Karpas-422 (cell line): ENCODE measurements around the gene MAMLD1. TPM values are rescaled to one million over a fixed set of nuclear protein-coding genes. Genes with fewer than 3 reads are reported as not detected.

Experiments used
- DNase-seq: peaks from one replicate; pipeline ENCODE4 v3.0.0-alpha.2; 2015
- H2AFZ ChIP-seq: fragments of 200-600 bp; sonication (generic); 2 replicates; pipeline ENCODE4 v1.6.1; 2014; ENCODE audit warnings: antibody characterized with exemption, low read length, mixed read lengths
- H3K27ac ChIP-seq: fragments of 200-600 bp; sonication (generic); 2 replicates; pipeline ENCODE4 v1.5.1; 2014; ENCODE audit warnings: mild to moderate bottlenecking, low read length, moderate library complexity
- H3K27me3 ChIP-seq: fragments of 200-600 bp; sonication (generic); 2 replicates; pipeline ENCODE4 v1.6.1; 2014; ENCODE audit warnings: low read length, mixed read lengths
- H3K36me3 ChIP-seq: fragments of 200-600 bp; sonication (generic); 2 replicates; pipeline ENCODE4 v1.6.1; 2014; ENCODE audit warnings: low read length, mixed read lengths; ENCODE audit not compliant: insufficient read depth
- H3K4me1 ChIP-seq: fragments of 200-600 bp; sonication (generic); 2 replicates; pipeline ENCODE4 v1.6.1; 2014; ENCODE audit warnings: mild to moderate bottlenecking, low read length, mixed read lengths
- H3K4me2 ChIP-seq: fragments of 200-600 bp; sonication (generic); 2 replicates; pipeline ENCODE4 v1.6.1; 2014; ENCODE audit warnings: low read length, low read depth, mild to moderate bottlenecking; ENCODE audit not compliant: poor library complexity, severe bottlenecking
- H3K4me3 ChIP-seq: fragments of 200-600 bp; sonication (generic); 2 replicates; pipeline ENCODE4 v1.5.1; 2014; ENCODE audit warnings: mild to moderate bottlenecking, antibody characterized with exemption, low read length, mixed read lengths
- H3K79me2 ChIP-seq: fragments of 200-600 bp; sonication (generic); 2 replicates; pipeline ENCODE4 v1.6.1; 2014; ENCODE audit warnings: mild to moderate bottlenecking, low read length, mixed read lengths
- H3K9ac ChIP-seq: fragments of 200-600 bp; sonication (generic); 2 replicates; pipeline ENCODE4 v1.6.0; 2014; ENCODE audit warnings: low read length
- H3K9me2 ChIP-seq: fragments of 200-600 bp; sonication (generic), shearing (Covaris generic); replicated peaks from 2 replicates; pipeline ENCODE4 v1.6.0; 2014; ENCODE audit warnings: mild to moderate bottlenecking, low read length, moderate library complexity; ENCODE audit not compliant: insufficient read depth
- H3K9me3 ChIP-seq: fragments of 300-700, 200-600 bp; sonication (generic); 2 replicates; pipeline ENCODE4 v1.6.1; 2014; ENCODE audit warnings: low read length, mixed read lengths
- H4K20me1 ChIP-seq: fragments of 200-600 bp; sonication (generic); 2 replicates; pipeline ENCODE4 v1.6.1; 2014; ENCODE audit warnings: mild to moderate bottlenecking, antibody characterized with exemption, low read length, low read depth; ENCODE audit not compliant: insufficient read depth
- total RNA-seq: library from RNA; depleted of rRNA; stranded (reverse); fragments of >200 nt; shearing (Covaris generic); gene quantifications from 2 replicates; pipeline ENCODE4 v1.2.3, GENCODE V29; 2014; ENCODE audit warnings: low replicate concordance

The MAMLD1 gene
- total RNA-seq, 1 experiment from 2014 or later = 37.8 TPM

GRCh38 chrX:150537851-150538250 is 174.7 kb downstream of the MAMLD1 start:
- DNase-seq = no peak
- H3K9me3 ChIP-seq = no peaks in the 10 kb centered on the region
- no peak overlapping the region for H3K4me3 ChIP-seq
- H3K9me2 ChIP-seq = no peaks in the 10 kb centered on the region
- H3K36me3 ChIP-seq = no peaks in the 10 kb centered on the region
- H3K4me1 ChIP-seq = peaks cover 18% of the 10 kb centered on the region
- H2AFZ ChIP-seq = no peak overlapping the region
- H3K79me2 ChIP-seq = no peaks in the 10 kb centered on the region
- no peaks in the 10 kb centered on the region; the same call in 1 of the 2 replicates for H3K27me3 ChIP-seq
- no peak overlapping the region for H3K27ac ChIP-seq
- H3K9ac ChIP-seq = no peak overlapping the region
- no peak overlapping the region for H3K4me2 ChIP-seq
- H4K20me1 ChIP-seq = no peaks in the 10 kb centered on the region

- no peak for DNase-seq
- no peak overlapping the region for H3K4me3 ChIP-seq
- no peak overlapping the region for H2AFZ ChIP-seq
- H3K4me1 ChIP-seq = peaks cover 30% of the 10 kb centered on the region
- H3K27me3 ChIP-seq = no peaks in the 10 kb centered on the region; the same call in 1 of the 2 replicates
- H3K36me3 ChIP-seq = no peaks in the 10 kb centered on the region
- H3K9me3 ChIP-seq = no peaks in the 10 kb centered on the region
- H4K20me1 ChIP-seq = no peaks in the 10 kb centered on the region
- H3K27ac ChIP-seq = no peak overlapping the region
- no peaks in the 10 kb centered on the region for H3K79me2 ChIP-seq
- no peak overlapping the region for H3K9ac ChIP-seq
- H3K9me2 ChIP-seq = no peaks in the 10 kb centered on the region
- no peak overlapping the region for H3K4me2 ChIP-seq
Measured at GRCh38 chrX:150540965-150541364, 177.8 kb downstream of the MAMLD1 start.

GRCh38 chrX:150542846-150543229 is 179.7 kb downstream of the MAMLD1 start:
- no peaks in the 10 kb centered on the region for H3K9me2 ChIP-seq

GRCh38 chrX:150543230-150544155 is 180.4 kb downstream of the MAMLD1 start:
- Histone ChIP-seq H3K27ac (no peak overlapping the region), H3K4me2 (no peak overlapping the region), H3K4me1 (peaks cover 33% of the 10 kb centered on the region), H3K9me3 (no peaks in the 10 kb centered on the region), H3K4me3 (no peak overlapping the region), H3K9ac (0 out of 2 replicates have a peak overlapping the region, but pooled peaks have one; percentile 5), H3K36me3 (no peaks in the 10 kb centered on the region), H3K79me2 (no peaks in the 10 kb centered on the region), H4K20me1 (no peaks in the 10 kb centered on the region), H2AFZ (no peak overlapping the region), H3K27me3 (no peaks in the 10 kb centered on the region), H3K9me2 (no peaks in the 10 kb centered on the region)
- peak; percentile 60 for DNase-seq

More at GRCh38 chrX:150542846-150543229, 179.7 kb downstream of the MAMLD1 start:
- Histone ChIP-seq H3K9ac (no peak overlapping the region), H3K27ac (no peak overlapping the region), H4K20me1 (no peaks in the 10 kb centered on the region), H3K4me3 (no peak overlapping the region), H2AFZ (no peak overlapping the region), H3K27me3 (no peaks in the 10 kb centered on the region; the same call in 1 of the 2 replicates), H3K79me2 (no peaks in the 10 kb centered on the region), H3K4me1 (peaks cover 33% of the 10 kb centered on the region), H3K9me3 (no peaks in the 10 kb centered on the region), H3K4me2 (no peak overlapping the region), H3K36me3 (no peaks in the 10 kb centered on the region)
- DNase-seq = no peak

- no peaks in the 10 kb centered on the region for H3K36me3 ChIP-seq
- H2AFZ ChIP-seq = no peak overlapping the region
- no peaks in the 10 kb centered on the region for H3K79me2 ChIP-seq
- no peaks in the 10 kb centered on the region for H3K27me3 ChIP-seq
- no peak overlapping the region for H3K9ac ChIP-seq
- H3K27ac ChIP-seq = no peak overlapping the region
- no peaks in the 10 kb centered on the region for H3K9me2 ChIP-seq
- no peaks in the 10 kb centered on the region for H4K20me1 ChIP-seq
- no peaks in the 10 kb centered on the region for H3K9me3 ChIP-seq
- no peak overlapping the region for H3K4me2 ChIP-seq
- DNase-seq = peak; percentile 78
- peaks cover 33% of the 10 kb centered on the region for H3K4me1 ChIP-seq
- H3K4me3 ChIP-seq = no peak overlapping the region
Measured at GRCh38 chrX:150544222-150544787, 181.2 kb downstream of the MAMLD1 start.

- no peak overlapping the region for H2AFZ ChIP-seq
- H3K79me2 ChIP-seq = no peaks in the 10 kb centered on the region
- no peak overlapping the region for H3K27ac ChIP-seq
- H3K27me3 ChIP-seq = no peaks in the 10 kb centered on the region
- H3K9ac ChIP-seq = no peak overlapping the region
- H3K36me3 ChIP-seq = no peaks in the 10 kb centered on the region
- peaks cover 33% of the 10 kb centered on the region for H3K4me1 ChIP-seq
- H3K4me2 ChIP-seq = no peak overlapping the region
- H3K9me2 ChIP-seq = no peaks in the 10 kb centered on the region
- no peaks in the 10 kb centered on the region for H4K20me1 ChIP-seq
- no peak overlapping the region for H3K4me3 ChIP-seq
- no peaks in the 10 kb centered on the region for H3K9me3 ChIP-seq
- DNase-seq = no peak
Measured at GRCh38 chrX:150544835-150545770, 182.0 kb downstream of the MAMLD1 start.

GRCh38 chrX:150546711-150547153 is 183.6 kb downstream of the MAMLD1 start:
- Histone ChIP-seq H4K20me1 (no peaks in the 10 kb centered on the region), H3K27ac (no peak overlapping the region), H3K4me2 (peak overlapping the region; percentile 70), H2AFZ (0 out of 2 replicates have a peak overlapping the region, but pooled peaks have one; percentile 89), H3K9me2 (no peaks in the 10 kb centered on the region), H3K4me3 (peak overlapping the region; percentile 63; the same call in 1 of the 2 replicates), H3K9me3 (no peaks in the 10 kb centered on the region), H3K9ac (peak overlapping the region; percentile 72; the same call in 1 of the 2 replicates), H3K4me1 (peaks cover 33% of the 10 kb centered on the region), H3K36me3 (no peaks in the 10 kb centered on the region), H3K79me2 (no peaks in the 10 kb centered on the region), H3K27me3 (no peaks in the 10 kb centered on the region)
- DNase-seq = no peak
